ENCODE results near the gene HIVEP1.

HIVEP1 gene

GRCh38 chr6:11989386-11989785 lies 22.7 kb upstream of the HIVEP1 start:
- TF ChIP-seq CTCF (IDR thresholded peaks at IDR 0.05; ENCODE audit: low read depth, low read length, missing control alignments), result no peak
- DNase-seq (ENCODE audit: low read depth), result no peak
- H3K4me3 ChIP-seq (ENCODE audit: low read depth, low read length), result no peak overlapping the region

GRCh38 chr6:11992086-11992485 lies 20.0 kb upstream of the HIVEP1 start:
- no peak for TF ChIP-seq CTCF (IDR thresholded peaks at IDR 0.05; ENCODE audit: low read depth, low read length, missing control alignments)
- H3K4me3 ChIP-seq (ENCODE audit: low read depth, low read length), result no peak overlapping the region
- no peak for DNase-seq (ENCODE audit: low read depth)

- no peak for TF ChIP-seq CTCF (IDR thresholded peaks at IDR 0.05; ENCODE audit: low read depth, low read length, missing control alignments)
- H3K4me3 ChIP-seq (ENCODE audit: low read depth, low read length), result no peak overlapping the region
- DNase-seq (ENCODE audit: low read depth), result no peak
Observed at GRCh38 chr6:11994875-11995461, 17.1 kb upstream of the HIVEP1 start.

GRCh38 chr6:11996751-11997150 lies 15.4 kb upstream of the HIVEP1 start:
- no peak for DNase-seq (ENCODE audit: low read depth)
- H3K4me3 ChIP-seq (ENCODE audit: low read depth, low read length), result no peak overlapping the region
- TF ChIP-seq CTCF (IDR thresholded peaks at IDR 0.05; ENCODE audit: low read depth, low read length, missing control alignments), result no peak

GRCh38 chr6:11999246-11999645 lies 12.9 kb upstream of the HIVEP1 start:
- no peak for TF ChIP-seq CTCF (IDR thresholded peaks at IDR 0.05; ENCODE audit: low read depth, low read length, missing control alignments)
- DNase-seq (ENCODE audit: low read depth), result no peak
- no peak overlapping the region for H3K4me3 ChIP-seq (ENCODE audit: low read depth, low read length)

GRCh38 chr6:12000174-12000573 lies 11.9 kb upstream of the HIVEP1 start:
- no peak overlapping the region for H3K4me3 ChIP-seq (ENCODE audit: low read depth, low read length)
- TF ChIP-seq CTCF (IDR thresholded peaks at IDR 0.05; ENCODE audit: low read depth, low read length, missing control alignments), result no peak
- no peak for DNase-seq (ENCODE audit: low read depth)

GRCh38 chr6:12001004-12001705 lies 11.0 kb upstream of the HIVEP1 start:
- no peak for DNase-seq (ENCODE audit: low read depth)
- H3K4me3 ChIP-seq (ENCODE audit: low read depth, low read length), result no peak overlapping the region
- no peak for TF ChIP-seq CTCF (IDR thresholded peaks at IDR 0.05; ENCODE audit: low read depth, low read length, missing control alignments)
